Measurements from ENCODE around the gene ACOT2. TPM values are rescaled to one million over a fixed set of nuclear protein-coding genes. Genes with fewer than 3 reads are reported as not detected.
"Not testable (repeated sequence)": the region's sequence is repeated elsewhere in the genome, so short reads cannot be mapped to it uniquely, and the experiment has no call there.

The ACOT2 gene
- total RNA-seq, 2 donors from 2014 or later, result 10.2 to 10.5 TPM

GRCh38 chr14:73576391-73576790 is 7.4 kb downstream of the ACOT2 start:
- Mint-ChIP-seq H3K4me1 (ENCODE audit: low read depth in 2 of 2) (peaks cover 0 to 3% of the 10 kb centered on the region in 2 donors), H3K4me3 (no peak overlapping the region), H3K27me3 (no peaks in the 10 kb centered on the region), H3K27ac (no peak overlapping the region), H3K36me3 (peaks cover 4% of the 10 kb centered on the region), H3K9me3 (no peaks in the 10 kb centered on the region)
- DNase-seq (ENCODE audit: low spot score), result no peak
- ATAC-seq, result no peak

- ATAC-seq; H3K9me3 Mint-ChIP-seq; DNase-seq (ENCODE audit: low spot score); H3K4me3 Mint-ChIP-seq; H3K27me3 Mint-ChIP-seq; H3K27ac Mint-ChIP-seq; H3K4me1 Mint-ChIP-seq (ENCODE audit: low read depth in 2 of 2); H3K36me3 Mint-ChIP-seq: not testable (repeated sequence)
Observed at GRCh38 chr14:73577214-73577613, 8.2 kb downstream of the ACOT2 start.

- DNase-seq (ENCODE audit: low spot score); H3K4me1 Mint-ChIP-seq (ENCODE audit: low read depth in 2 of 2): not testable (repeated sequence)
Observed at GRCh38 chr14:73582102-73582979, 13.3 kb downstream of the ACOT2 start.

DNA sequence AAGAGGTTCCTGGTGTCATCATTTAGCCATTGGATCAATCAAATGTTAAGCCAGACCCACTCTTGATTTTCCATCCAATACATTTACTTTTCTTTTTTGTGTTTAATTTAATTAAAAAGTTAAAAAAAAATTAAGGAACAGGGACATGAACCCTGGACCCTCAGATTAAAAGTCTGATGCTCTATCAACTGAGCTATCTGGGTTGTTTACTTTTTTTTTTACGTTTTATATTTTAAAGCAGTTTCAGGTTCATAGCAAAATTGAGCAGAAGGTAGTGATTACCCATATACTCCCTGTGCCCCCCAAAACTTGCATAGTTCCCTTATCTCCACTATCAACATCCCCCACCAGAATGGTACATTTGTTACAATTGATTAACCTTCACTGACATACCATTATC is 19.7 kb downstream of the ACOT2 start:
- H3K4me3 Mint-ChIP-seq, result no peak overlapping the region
- no peaks in the 10 kb centered on the region for H3K9me3 Mint-ChIP-seq
- ATAC-seq (no peak), DNase-seq (ENCODE audit: low spot score) (no peak)
- H3K27ac Mint-ChIP-seq, result no peak overlapping the region
- no peaks in the 10 kb centered on the region for H3K27me3 Mint-ChIP-seq
- no peaks in the 10 kb centered on the region for H3K36me3 Mint-ChIP-seq
- peaks cover 5 to 12% of the 10 kb centered on the region in 2 donors for H3K4me1 Mint-ChIP-seq (ENCODE audit: low read depth in 2 of 2)

More at GRCh38 chr14:73582102-73582979, 13.3 kb downstream of the ACOT2 start:
- not testable (repeated sequence) for H3K9me3 Mint-ChIP-seq, H3K27ac Mint-ChIP-seq, H3K27me3 Mint-ChIP-seq, H3K36me3 Mint-ChIP-seq, H3K4me3 Mint-ChIP-seq, ATAC-seq

- H3K4me1 Mint-ChIP-seq (ENCODE audit: low read depth in 2 of 2), result peaks cover 5 to 13% of the 10 kb centered on the region in 2 donors
- no peaks in the 10 kb centered on the region for H3K27me3 Mint-ChIP-seq
- H3K27ac Mint-ChIP-seq, result no peak overlapping the region
Observed at GRCh38 chr14:73589116-73589515, 20.1 kb downstream of the ACOT2 start.

GRCh38 chr14:73590673-73591004 is 21.6 kb downstream of the ACOT2 start:
- not testable (repeated sequence) for H3K27ac Mint-ChIP-seq; H3K36me3 Mint-ChIP-seq; H3K9me3 Mint-ChIP-seq; ATAC-seq; DNase-seq (ENCODE audit: low spot score); H3K27me3 Mint-ChIP-seq
- H3K4me1 Mint-ChIP-seq (ENCODE audit: low read depth in 2 of 2), result peaks cover 5 to 13% of the 10 kb centered on the region in 2 donors
- peak overlapping the region; percentile 69 for H3K4me3 Mint-ChIP-seq

More at GRCh38 chr14:73589116-73589515, 20.1 kb downstream of the ACOT2 start:
- DNase-seq (ENCODE audit: low spot score) (no peak), ATAC-seq (no peak)
- H3K36me3 Mint-ChIP-seq, result no peaks in the 10 kb centered on the region
- no peaks in the 10 kb centered on the region for H3K9me3 Mint-ChIP-seq
- no peak overlapping the region for H3K4me3 Mint-ChIP-seq

DNA sequence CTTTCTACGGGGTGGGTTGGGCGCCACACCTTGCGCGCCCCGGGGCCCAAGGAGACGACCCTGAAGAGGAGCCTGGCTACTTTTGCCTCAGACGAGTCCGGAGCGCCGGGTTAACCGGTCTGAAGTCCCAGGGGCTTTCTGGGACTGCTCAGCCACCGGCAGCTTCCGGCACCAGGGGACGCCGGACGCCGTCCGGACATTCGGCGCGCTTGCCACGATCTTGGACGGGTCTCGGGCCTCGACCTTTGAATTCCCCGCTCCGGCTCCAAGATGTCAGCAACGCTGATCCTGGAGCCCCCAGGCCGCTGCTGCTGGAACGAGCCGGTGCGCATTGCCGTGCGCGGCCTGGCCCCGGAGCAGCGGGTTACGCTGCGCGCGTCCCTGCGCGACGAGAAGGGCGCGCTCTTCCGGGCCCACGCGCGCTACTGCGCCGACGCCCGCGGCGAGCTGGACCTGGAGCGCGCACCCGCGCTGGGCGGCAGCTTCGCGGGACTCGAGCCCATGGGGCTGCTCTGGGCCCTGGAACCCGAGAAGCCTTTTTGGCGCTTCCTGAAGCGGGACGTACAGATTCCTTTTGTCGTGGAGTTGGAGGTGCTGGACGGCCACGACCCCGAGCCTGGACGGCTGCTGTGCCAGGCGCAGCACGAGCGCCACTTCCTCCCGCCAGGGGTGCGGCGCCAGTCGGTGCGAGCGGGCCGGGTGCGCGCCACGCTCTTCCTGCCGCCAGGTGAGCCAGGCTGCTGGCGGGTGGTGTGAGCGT is 22.9 kb downstream of the ACOT2 start, which contains the start of gene ACOT4:
ACOT4 (plus strand) TSS at position 184 of the 760 bp plus-strand sequence; CDS start at position 271, 87 bp downstream.
- Mint-ChIP-seq H3K9me3 (no peaks in the 10 kb centered on the region), H3K4me3 (peak within 1 kb of the TSS; percentile 69), H3K27me3 (no peaks in the 10 kb centered on the region), H3K4me1 (ENCODE audit: low read depth in 2 of 2) (peaks cover 5 to 13% of the 10 kb centered on the region in 2 donors), H3K36me3 (no peaks in the 10 kb centered on the region), H3K27ac (peak within 1 kb of the TSS; percentile 47 to 51)
- ATAC-seq (peak; percentile 88 to 91), DNase-seq (ENCODE audit: low spot score) (peak; percentile 67)

- peaks cover 5 to 13% of the 10 kb centered on the region in 2 donors for H3K4me1 Mint-ChIP-seq (ENCODE audit: low read depth in 2 of 2)
- H3K27ac Mint-ChIP-seq, result no peak overlapping the region
- ATAC-seq, result no peak
- DNase-seq (ENCODE audit: low spot score), result no peak
- no peak overlapping the region for H3K4me3 Mint-ChIP-seq
- no peaks in the 10 kb centered on the region for H3K36me3 Mint-ChIP-seq
- H3K27me3 Mint-ChIP-seq, result no peaks in the 10 kb centered on the region
- no peaks in the 10 kb centered on the region for H3K9me3 Mint-ChIP-seq
Observed at GRCh38 chr14:73594491-73594890, 25.5 kb downstream of the ACOT2 start.

- ATAC-seq (no peak), DNase-seq (ENCODE audit: low spot score) (no peak)
- Mint-ChIP-seq H3K27ac (no peak overlapping the region), H3K9me3 (no peaks in the 10 kb centered on the region), H3K36me3 (no peaks in the 10 kb centered on the region), H3K4me1 (ENCODE audit: low read depth in 2 of 2) (no peaks in the 10 kb centered on the region), H3K27me3 (no peaks in the 10 kb centered on the region), H3K4me3 (no peak overlapping the region)
Observed at GRCh38 chr14:73599499-73599898, 30.5 kb downstream of the ACOT2 start.

DNA sequence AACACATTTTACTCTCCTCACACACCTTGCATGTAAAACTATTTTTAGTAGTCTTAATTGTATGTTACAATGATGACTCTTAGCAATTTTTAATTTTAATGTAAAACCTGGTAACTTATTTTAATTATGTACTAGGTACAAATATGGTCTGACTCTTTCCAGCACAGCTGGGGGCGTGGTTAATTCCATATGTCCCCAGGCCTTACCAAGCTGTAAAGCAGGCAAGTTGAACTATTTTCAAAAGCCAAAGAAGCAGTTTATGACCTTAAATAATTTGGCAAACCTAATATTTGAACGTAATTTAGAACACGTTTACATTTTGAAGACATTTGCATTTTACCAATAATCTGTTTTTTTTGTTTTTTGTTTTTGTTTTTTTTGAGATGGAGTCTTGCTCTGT is 34.0 kb downstream of the ACOT2 start:
- Mint-ChIP-seq H3K36me3 (no peaks in the 10 kb centered on the region), H3K9me3 (no peaks in the 10 kb centered on the region)

GRCh38 chr14:73606271-73606670 is 37.3 kb downstream of the ACOT2 start:
- no peak overlapping the region for H3K27ac Mint-ChIP-seq
- no peak overlapping the region for H3K4me3 Mint-ChIP-seq
- H3K4me1 Mint-ChIP-seq (ENCODE audit: low read depth in 2 of 2), result peaks cover 0 to 3% of the 10 kb centered on the region in 2 donors
- H3K9me3 Mint-ChIP-seq, result no peaks in the 10 kb centered on the region
- no peaks in the 10 kb centered on the region for H3K36me3 Mint-ChIP-seq
- DNase-seq (ENCODE audit: low spot score), result no peak
- peaks cover 0 to 2% of the 10 kb centered on the region in 2 donors for H3K27me3 Mint-ChIP-seq
- ATAC-seq, result no peak

More for the DNA sequence above, 34.0 kb downstream of the ACOT2 start:
- no peak for DNase-seq (ENCODE audit: low spot score)
- Mint-ChIP-seq H3K27ac (no peak overlapping the region), H3K4me3 (no peak overlapping the region), H3K4me1 (ENCODE audit: low read depth in 2 of 2) (no peaks in the 10 kb centered on the region), H3K27me3 (no peaks in the 10 kb centered on the region)
- ATAC-seq, result no peak

DNA sequence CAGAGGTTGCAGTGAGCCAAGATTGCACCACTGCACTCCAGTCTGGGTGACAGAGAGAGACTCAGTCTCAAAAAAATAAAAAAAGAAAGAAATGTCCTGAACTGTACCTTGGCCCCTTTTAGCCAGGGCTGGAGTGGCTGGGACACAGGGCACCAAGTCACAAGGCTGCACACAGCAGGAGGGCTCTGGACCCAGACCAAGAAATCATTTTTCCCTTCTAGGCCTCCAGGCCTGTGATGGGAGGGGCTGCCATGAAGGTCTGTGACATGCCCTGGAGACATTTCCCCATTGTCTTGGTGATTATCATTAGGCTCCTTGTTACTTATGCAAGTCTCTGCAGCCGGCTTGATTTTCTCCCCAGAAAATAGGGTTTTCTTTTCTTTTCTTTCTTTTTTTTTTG is 38.2 kb downstream of the ACOT2 start:
- no peak overlapping the region for H3K27ac Mint-ChIP-seq
- peaks cover 0 to 2% of the 10 kb centered on the region in 2 donors for H3K27me3 Mint-ChIP-seq
- peaks cover 0 to 4% of the 10 kb centered on the region in 2 donors for H3K4me1 Mint-ChIP-seq (ENCODE audit: low read depth in 2 of 2)
- DNase-seq (ENCODE audit: low spot score), result no peak
- ATAC-seq, result no peak
- H3K9me3 Mint-ChIP-seq, result no peaks in the 10 kb centered on the region
- no peaks in the 10 kb centered on the region for H3K36me3 Mint-ChIP-seq
- H3K4me3 Mint-ChIP-seq, result no peak overlapping the region

GRCh38 chr14:73610687-73611086 is 41.7 kb downstream of the ACOT2 start:
- DNase-seq (ENCODE audit: low spot score), result no peak
- peaks cover 7 to 11% of the 10 kb centered on the region in 2 donors for H3K4me1 Mint-ChIP-seq (ENCODE audit: low read depth in 2 of 2)
- no peaks in the 10 kb centered on the region for H3K36me3 Mint-ChIP-seq
- no peak for ATAC-seq
- H3K27ac Mint-ChIP-seq, result no peak overlapping the region
- no peak overlapping the region for H3K4me3 Mint-ChIP-seq
- no peaks in the 10 kb centered on the region for H3K9me3 Mint-ChIP-seq
- peaks cover 0 to 2% of the 10 kb centered on the region in 2 donors for H3K27me3 Mint-ChIP-seq

All from natural killer cell treated with Interleukin-12 subunit alpha and Interleukin-12 subunit beta and Interleukin-15 and Interleukin-18, amount 100 ng/mL, for 72 hours (primary cell).